HS-27A (cell line): ENCODE measurements around the gene BUB1B.
"Not testable (repeated sequence)": the region's sequence is repeated elsewhere in the genome, so short reads cannot be mapped to it uniquely, and the experiment has no call there.

Experiments
- DNase-seq: peaks from one replicate; pipeline ENCODE4 v3.0.0-alpha.2; 2012; ENCODE audit warnings: low read depth, missing footprints

BUB1B gene, protein sequence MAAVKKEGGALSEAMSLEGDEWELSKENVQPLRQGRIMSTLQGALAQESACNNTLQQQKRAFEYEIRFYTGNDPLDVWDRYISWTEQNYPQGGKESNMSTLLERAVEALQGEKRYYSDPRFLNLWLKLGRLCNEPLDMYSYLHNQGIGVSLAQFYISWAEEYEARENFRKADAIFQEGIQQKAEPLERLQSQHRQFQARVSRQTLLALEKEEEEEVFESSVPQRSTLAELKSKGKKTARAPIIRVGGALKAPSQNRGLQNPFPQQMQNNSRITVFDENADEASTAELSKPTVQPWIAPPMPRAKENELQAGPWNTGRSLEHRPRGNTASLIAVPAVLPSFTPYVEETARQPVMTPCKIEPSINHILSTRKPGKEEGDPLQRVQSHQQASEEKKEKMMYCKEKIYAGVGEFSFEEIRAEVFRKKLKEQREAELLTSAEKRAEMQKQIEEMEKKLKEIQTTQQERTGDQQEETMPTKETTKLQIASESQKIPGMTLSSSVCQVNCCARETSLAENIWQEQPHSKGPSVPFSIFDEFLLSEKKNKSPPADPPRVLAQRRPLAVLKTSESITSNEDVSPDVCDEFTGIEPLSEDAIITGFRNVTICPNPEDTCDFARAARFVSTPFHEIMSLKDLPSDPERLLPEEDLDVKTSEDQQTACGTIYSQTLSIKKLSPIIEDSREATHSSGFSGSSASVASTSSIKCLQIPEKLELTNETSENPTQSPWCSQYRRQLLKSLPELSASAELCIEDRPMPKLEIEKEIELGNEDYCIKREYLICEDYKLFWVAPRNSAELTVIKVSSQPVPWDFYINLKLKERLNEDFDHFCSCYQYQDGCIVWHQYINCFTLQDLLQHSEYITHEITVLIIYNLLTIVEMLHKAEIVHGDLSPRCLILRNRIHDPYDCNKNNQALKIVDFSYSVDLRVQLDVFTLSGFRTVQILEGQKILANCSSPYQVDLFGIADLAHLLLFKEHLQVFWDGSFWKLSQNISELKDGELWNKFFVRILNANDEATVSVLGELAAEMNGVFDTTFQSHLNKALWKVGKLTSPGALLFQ

DNA sequence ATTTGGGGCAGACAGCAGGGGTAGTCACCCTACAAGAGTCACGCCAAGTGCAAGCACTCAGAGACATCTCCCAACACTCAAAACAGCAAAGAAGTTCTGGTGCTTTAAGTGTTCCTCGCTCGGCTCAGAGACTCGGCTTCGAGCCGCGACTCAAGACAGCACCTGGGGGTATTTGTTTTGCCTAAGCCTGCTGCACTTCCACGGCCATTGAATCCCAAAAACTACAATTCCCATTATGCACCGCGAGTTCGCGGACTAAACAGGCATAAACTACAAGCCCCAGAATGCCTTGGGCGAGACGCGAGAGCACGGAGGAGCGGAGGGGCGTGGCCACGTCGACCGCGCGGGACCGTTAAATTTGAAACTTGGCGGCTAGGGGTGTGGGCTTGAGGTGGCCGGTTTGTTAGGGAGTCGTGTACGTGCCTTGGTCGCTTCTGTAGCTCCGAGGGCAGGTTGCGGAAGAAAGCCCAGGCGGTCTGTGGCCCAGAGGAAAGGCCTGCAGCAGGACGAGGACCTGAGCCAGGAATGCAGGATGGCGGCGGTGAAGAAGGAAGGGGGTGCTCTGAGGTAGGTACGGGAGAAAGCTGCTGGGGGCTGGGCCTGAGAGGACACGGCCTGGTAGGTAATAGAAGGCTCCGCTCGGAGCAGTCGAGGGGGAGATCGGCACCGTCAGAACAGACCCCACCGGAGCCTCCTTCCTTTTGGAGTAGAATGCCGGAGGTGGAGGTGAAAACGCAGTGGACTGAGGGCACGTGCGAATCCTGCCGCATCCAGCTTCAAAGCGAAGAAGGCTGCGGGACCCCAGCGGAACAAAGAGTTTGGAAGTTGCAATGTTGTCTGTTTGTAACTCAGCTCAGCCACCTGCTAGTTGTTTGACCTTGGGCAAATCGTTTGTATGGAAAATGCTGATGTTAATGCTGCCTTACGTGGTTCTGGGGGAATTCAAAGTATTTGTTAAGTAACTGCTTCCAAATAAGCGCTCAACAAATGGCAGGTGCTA is at the start of gene BUB1B:
Gene BUB1B (plus strand): TSS at position 381 of the 1,000 bp plus-strand sequence. CDS start 152 bp downstream, at position 533.
- DNase-seq: peak; percentile 86

DNA sequence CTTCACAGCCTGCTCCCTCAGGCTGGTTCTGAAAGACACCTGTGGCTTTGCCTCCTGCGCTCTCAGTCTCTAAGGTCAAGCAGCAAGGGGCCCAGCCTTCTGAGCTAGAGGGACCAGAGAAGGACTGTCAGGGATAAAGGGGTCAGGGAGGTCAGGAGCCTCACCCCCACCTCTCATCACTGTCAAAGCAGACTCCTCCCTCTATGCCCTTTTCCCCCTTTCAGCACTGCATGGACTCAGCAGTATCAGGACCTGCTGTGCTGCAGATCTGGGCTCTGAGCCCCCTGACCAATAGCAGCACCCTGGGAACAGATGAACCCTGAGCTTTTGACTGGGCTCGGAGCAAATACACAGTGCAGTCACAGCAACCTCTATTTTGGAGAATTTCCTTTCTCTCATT is 49.0 kb upstream of the BUB1B start:
- DNase-seq: no peak

DNA sequence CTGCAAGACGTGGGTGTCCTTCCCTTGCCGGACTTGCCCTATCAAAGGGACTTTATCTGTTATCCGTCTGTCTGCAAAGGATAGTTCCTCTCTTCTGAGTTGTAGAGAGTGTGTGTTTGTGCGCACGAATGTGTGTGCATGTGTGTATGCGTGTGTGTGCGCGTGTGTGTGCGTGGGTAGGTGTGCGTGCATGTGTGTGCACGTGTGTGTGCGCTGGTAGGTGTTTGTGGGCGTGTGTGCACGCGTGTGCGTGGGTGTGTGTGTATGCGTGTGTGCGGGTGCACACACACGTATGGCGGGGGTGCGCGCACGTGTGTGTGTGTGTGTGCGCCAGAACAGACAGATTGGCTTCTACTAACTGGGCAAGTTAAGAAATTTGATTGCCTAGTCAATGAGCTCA is 48.1 kb upstream of the BUB1B start:
- DNase-seq: no peak

DNA sequence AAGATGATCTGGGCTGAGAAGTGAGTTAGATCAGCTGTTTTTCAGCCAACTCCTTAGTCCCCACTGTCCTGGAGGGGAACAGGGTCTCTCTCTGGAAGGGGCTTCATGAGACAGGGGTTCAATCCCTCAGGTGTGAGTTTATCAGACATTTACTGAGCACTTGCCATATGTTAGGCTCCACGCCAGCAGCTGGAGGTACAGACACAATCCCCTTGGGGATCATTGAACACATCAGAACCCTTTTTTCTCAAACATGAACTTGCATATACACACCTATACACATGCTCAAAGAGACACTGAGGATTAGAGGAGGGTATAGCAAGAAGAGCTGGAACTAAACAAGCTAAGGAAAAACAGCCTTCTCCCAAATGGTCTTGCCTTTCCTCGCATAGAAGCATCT is 46.7 kb upstream of the BUB1B start:
- DNase-seq: no peak

DNA sequence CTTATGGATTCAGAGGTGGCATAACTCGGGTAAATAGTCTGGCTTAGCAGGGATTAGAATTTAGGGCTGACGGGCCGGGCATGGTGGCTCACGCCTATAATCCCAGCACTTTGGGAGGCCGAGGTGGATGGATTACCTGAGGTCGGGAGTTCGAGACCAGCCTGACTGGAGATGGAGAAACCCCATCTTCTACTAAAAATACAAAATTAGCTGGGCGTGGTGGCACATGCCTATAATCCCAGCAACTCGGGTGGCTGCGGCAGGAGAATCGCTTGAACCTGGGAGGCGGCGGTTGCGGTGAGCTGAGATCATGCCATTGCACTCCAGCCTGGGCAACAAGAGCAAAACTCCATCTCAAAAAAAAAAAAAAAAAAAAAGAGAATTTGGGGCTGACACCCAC is 45.8 kb upstream of the BUB1B start:
- not testable (repeated sequence) for DNase-seq

DNA sequence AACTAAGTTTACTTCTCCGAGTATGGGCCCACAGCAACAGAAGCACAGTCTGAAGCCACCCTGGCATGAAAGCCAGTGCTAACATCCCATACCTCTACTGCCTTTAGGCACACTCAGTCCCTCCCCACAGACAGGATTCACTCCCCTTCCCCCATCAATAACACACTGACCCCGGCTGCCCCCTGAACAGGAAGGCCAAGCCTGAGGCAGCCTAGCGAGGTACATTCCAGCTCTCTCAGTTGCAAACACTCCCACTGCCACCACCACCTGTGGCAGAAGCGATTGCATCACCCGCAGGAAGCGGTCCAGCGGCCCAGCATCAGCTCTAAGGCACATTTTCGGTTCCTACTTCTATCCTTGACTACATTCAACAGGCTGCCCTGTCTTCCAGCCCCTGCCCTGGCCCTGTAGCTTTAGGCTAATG is 45.2 kb upstream of the BUB1B start:
- no peak for DNase-seq

DNA sequence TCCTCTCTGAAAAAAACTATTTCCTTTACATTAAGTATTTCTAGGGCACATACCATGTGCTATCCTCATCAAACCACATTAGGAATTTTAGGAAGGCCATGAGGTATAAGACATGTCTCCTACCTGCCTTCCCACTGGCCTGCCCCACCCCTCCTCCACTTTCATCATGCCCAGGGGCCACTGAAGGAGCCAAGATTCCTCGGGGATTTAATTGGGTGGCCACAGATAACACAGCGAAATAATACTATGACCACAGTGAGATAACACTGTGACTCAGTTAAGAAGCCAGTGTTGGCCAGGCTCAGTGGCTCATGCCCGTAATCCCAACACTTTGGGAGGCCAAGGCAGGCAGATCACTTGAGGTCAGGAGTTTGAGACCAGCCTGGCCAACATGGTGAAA is 42.4 kb upstream of the BUB1B start:
- DNase-seq: no peak

DNA sequence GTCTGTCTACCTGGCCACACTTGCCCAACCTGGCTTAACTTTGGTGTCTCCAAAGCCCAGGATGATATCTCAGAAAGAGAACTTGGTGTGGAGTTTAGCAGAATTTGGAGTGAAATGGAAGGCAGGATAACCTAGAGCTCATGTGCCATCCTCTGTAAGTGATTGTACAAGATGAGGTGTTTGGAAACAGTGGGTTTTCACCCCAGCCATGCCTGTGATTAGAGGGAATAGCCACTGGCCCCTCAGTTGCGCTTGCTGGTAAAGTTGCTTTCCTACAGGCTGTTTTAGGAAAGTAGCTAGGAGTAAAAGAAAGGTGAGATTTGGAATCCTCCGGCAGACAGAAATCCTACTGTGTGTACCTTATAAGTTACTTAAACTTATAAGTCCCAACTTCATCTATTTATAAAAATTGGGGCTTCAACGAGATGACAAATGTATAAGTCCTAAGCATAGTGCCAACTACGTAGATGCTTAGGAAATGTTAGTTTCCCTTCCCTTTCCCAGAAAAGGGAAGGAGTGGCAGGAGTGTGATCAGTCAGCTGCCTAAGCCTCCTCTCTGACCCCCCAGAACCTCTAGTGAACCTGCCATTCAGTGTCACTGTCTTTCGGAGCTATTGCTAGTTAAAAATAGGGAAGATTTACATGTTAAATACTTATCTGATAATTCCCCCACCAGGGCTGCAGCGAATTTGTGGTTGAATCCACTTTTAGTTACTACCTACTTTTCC is 38.8 kb upstream of the BUB1B start:
- DNase-seq: no peak

DNA sequence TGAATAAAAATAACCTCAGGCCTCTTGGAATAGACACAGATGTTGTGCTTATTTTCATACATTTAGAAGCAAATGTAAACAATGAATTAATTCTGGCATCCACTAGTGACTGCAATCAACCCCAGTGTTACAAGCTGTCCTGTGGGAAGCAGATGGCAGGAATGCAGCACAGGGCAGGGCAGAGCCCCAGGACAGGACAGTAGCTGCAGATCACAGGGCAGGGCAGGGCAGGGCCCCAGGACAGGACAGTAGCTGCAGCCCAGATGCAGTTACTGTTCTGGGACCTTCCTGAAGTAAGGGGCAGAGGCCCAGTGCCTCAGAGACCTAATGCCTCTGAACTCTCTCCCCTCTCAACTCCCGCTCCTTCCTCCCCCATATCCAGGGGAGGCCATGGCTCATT is 37.9 kb upstream of the BUB1B start:
- DNase-seq: not testable (repeated sequence)

DNA sequence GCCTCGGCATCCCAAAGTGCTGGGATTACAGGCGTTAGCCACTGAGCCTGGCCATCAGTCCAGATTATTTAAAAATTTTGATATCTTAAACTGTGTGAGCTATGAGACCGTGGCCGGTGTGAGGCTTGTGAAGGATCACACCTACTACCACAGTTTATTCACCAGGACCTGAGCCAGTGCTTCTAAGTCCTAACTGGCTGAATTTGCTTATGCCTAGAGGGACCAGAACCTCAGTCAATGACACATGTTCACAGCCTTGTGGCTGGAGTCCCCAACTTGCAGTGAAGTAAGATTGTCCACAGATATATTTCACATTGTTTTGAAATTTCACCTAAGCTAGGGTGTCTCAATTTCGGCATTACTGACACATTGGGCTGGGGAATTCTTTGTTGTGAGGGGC is 37.0 kb upstream of the BUB1B start:
- DNase-seq: not testable (repeated sequence)

DNA sequence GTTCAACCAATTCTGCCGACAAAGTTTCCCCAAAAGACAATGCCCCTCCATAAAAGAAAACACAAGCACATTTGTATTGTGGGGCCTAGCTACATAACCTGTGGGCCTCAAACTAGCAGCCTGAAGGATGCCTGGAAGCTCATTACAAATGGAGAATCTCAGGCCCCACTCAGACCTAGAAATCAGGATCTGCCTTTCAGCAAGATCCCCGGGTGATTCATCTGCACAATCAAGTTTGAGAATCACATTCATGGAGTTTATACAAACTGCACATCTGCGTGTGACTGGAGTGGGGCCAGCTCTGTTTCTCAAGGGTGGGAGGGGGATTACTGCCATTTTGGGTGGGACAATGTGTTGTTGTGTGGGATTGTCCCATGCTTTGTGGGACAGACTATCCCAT is 36.5 kb upstream of the BUB1B start:
- DNase-seq: not testable (repeated sequence)

DNA sequence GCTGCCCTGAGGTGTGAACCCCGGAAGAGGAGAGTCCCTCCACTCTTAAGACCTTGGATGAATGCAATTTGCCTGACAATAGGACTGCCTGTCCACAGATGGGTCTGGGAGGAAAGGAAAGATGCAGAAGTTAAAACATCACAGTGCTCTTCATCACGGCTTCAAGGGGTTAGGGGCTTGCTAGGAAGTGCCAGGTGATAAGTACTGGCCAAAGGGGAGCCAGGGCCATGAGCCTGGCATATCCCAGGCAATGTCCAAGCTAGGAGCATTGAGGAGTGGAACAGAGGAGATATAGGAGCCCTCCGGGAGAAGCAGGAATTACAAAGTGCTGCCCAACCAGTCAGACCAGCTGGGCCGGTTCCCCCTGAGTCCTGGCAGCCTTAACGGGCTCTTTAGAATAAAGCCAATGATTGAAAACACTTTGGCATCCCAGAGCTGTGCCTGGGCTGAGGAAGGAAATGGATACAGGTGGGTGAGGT is 36.0 kb upstream of the BUB1B start:
- not testable (repeated sequence) for DNase-seq

DNA sequence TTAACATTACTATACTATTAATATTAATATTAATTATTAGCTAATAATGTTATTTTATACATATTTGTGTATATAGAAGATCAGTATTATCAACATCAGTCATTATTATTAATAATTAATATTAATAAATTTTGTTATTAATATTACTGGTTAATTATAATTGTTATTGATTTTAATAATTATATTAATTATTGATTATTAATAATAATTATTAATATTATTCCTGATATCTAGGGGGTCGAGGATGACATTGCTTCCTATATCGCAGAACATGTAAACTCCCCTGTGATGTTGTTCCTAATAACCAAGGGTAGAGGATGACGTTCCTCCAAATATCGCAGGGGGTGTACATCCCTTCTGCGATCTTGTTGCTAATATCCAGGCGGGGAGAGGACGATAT is 34.9 kb upstream of the BUB1B start:
- DNase-seq: no peak

DNA sequence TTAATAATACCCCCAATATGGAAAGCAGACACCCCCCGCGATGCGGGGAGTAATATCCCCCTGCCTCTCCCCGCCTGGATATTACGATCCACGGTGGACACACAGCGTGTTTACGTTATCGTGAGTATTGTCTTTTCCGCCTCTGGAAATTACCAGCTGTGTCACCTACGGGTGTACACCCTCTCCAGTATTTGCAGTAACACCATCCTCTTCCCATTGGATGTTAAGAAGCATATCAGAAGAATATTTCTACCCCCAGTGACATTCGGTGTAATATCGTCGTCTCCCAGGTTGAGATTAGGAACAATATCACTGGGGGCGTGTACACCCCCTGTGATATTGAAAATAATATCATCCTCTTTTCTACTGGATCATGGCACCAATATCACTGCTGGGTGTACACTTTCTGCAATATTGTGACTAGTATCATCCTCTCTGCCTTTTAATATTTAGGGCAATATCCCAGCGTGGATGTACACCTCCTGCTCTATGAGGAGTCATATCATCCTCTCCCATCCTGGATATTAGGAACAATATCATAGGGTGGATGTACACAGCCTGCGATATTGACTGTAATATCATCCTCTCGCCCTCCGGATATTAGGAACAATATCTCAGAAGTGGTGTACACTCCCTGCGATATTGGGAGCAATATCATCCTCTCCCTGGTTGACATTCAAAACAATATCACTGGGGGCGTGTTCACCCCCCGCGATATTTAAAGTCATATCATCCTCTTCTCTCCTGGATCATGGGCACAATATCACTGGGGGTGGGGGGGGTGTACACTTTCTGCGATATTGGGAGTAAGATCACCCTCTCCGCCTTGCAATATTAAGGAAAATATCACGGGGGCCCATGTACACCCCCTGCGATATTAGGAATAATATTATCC is 31.9 kb upstream of the BUB1B start:
- no peak for DNase-seq

DNA sequence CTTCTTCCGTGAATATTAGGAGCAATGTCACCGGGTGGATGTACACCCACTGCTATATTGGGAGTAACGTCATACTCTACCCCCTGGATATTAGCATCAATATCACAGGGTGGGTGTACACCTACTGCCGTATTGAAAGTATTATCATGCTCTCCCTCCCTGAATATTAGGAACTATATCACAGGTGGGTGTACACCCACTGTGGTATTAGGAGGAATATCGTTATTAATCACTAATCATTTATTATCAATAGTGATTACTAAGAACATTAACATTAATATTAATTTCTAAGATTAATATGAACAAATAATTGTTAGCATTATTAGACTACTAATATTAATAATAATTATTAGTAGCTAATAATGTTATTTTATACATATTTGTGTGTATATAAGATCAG is 30.8 kb upstream of the BUB1B start:
- DNase-seq: no peak

DNA sequence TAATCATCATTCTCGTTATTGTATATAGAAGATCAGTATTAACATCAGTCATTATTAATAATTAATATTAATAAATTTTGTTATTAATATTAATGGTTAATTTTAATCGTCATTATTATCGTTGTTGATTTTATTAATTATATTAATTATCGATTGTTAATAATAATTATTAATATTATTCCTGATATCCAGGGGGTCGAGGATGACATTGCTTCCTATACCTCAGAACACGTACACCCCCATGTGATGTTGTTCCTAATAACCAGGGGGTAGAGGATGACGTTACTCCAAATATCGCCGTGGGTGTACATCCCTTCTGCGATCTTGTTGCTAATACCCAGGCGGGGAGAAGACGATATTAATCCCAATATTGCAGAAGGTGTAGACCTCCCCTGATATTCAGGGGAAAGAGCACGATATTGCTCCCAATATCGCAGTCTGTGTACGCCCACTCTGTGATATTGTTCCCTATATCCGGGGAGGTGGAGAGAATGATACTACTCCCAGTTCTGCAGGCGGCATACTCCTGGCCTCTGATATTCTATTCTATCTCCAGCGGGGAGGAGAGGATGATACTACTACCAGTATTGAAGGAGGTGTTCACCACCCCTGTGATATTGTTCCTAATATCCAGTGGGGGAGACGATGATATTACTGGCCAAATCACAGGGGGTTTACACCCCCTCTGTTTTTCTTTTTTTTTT is 29.9 kb upstream of the BUB1B start:
- no peak for DNase-seq

DNA sequence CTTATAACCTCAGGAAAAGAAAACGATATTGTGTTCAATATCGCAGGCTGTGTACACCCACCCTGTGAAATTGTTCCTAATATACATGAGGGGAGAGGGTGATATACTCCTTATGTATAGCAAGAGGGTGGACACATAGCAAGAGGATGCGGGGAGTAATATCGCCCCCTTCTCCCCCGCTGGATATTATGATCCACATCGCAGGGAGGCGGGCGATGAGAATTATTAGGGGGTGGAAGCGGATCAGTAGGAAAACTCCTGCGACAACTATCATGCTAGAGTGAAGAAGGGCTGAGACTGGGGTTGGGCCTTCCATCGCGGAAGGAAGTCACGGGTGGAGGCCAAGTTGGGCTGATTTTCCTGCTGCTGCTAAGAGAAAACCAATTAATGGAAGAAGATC is 27.3 kb upstream of the BUB1B start:
- no peak for DNase-seq

DNA sequence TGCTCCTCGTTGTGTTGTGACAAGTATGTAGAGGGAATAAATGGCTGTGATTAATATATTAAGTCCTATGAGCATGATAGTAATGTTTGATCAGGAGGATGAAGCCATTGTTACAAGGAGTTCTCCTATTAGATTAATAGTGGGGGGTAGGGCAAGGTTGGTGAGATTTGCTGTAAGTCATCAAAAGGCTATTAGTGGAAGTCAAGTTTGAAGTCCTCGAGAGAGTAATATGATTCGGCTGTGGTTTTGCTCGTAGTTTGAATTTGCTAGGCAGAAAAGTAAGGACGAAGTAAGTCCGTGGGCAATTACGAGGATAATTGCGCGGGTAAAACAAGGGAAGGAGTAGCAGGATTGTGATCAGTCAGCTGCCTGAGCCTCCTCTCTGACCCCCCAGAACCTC is 26.0 kb upstream of the BUB1B start:
- no peak for DNase-seq
